Measurements from ENCODE around the gene MIA3.

MIA3 gene

DNA sequence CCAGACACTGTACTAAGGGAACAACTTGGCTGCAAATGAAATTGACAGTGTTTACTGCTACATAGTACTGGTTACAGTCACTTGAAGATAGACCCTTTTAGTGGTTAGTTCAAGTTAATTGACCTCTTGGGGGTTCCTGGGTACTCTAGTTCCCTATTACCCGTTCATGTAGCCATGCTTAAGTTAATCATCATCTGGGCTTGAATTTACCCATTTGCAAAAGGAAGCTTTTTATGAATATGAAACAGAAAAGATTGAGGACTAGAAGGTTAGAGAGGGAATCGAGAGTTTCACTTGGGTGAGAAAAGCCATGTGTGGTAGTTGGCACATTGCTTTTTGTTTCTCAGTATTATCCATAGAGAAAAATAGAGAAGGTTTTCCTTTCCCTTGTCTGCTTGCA, 2.7 kb downstream of the MIA3 start:
- TF ChIP-seq FOXP2 (optimal IDR thresholded peaks at IDR 0.05; ENCODE audit: borderline replicate concordance, extremely low read depth, extremely low read length, insufficient read depth): no peak
- TF ChIP-seq POLR2AphosphoS5 (IDR thresholded peaks at IDR 0.05; ENCODE audit: low read depth, low read length): no peak
- no peak for TF ChIP-seq TAF1 (IDR thresholded peaks at IDR 0.05; ENCODE audit: borderline replicate concordance, insufficient read depth, low read length)
- TF ChIP-seq, protein P1, sequence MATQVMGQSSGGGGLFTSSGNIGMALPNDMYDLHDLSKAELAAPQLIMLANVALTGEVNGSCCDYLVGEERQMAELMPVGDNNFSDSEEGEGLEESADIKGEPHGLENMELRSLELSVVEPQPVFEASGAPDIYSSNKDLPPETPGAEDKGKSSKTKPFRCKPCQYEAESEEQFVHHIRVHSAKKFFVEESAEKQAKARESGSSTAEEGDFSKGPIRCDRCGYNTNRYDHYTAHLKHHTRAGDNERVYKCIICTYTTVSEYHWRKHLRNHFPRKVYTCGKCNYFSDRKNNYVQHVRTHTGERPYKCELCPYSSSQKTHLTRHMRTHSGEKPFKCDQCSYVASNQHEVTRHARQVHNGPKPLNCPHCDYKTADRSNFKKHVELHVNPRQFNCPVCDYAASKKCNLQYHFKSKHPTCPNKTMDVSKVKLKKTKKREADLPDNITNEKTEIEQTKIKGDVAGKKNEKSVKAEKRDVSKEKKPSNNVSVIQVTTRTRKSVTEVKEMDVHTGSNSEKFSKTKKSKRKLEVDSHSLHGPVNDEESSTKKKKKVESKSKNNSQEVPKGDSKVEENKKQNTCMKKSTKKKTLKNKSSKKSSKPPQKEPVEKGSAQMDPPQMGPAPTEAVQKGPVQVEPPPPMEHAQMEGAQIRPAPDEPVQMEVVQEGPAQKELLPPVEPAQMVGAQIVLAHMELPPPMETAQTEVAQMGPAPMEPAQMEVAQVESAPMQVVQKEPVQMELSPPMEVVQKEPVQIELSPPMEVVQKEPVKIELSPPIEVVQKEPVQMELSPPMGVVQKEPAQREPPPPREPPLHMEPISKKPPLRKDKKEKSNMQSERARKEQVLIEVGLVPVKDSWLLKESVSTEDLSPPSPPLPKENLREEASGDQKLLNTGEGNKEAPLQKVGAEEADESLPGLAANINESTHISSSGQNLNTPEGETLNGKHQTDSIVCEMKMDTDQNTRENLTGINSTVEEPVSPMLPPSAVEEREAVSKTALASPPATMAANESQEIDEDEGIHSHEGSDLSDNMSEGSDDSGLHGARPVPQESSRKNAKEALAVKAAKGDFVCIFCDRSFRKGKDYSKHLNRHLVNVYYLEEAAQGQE (IDR thresholded peaks at IDR 0.05; ENCODE audit: insufficient read depth in 1 of 2, low read depth in 2 of 2, low read length in 2 of 2): no peak
- TF ChIP-seq SIN3A (IDR thresholded peaks at IDR 0.05; ENCODE audit: borderline replicate concordance, insufficient read depth, low read length): no peak

DNA sequence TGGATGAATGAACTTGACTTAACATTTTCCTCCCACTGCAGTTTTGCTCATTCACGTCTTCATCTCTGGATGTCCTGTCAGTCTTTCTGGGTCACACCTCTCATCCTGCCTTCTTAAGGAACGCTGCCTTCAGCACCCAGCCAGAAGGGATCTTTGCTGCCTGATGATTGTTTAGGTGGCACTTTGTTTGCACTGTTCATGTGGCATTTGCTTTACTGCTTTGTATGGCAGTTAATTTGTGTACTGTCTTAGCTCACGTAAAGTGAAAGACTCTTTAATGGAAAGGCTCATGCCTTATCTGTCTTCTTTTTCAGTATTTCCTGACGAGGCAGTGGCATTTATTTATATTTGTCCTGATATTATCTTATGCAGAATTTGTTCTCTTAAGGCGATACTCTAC, 4.9 kb downstream of the MIA3 start:
- TF ChIP-seq, protein P1 (IDR thresholded peaks at IDR 0.05; ENCODE audit: insufficient read depth in 1 of 2, low read depth in 2 of 2, low read length in 2 of 2): no peak
- TF ChIP-seq FOXP2 (optimal IDR thresholded peaks at IDR 0.05; ENCODE audit: borderline replicate concordance, extremely low read depth, extremely low read length, insufficient read depth): no peak
- no peak for TF ChIP-seq POLR2AphosphoS5 (IDR thresholded peaks at IDR 0.05; ENCODE audit: low read depth, low read length)
- TF ChIP-seq TAF1 (IDR thresholded peaks at IDR 0.05; ENCODE audit: borderline replicate concordance, insufficient read depth, low read length): no peak
- no peak for TF ChIP-seq SIN3A (IDR thresholded peaks at IDR 0.05; ENCODE audit: borderline replicate concordance, insufficient read depth, low read length)

DNA sequence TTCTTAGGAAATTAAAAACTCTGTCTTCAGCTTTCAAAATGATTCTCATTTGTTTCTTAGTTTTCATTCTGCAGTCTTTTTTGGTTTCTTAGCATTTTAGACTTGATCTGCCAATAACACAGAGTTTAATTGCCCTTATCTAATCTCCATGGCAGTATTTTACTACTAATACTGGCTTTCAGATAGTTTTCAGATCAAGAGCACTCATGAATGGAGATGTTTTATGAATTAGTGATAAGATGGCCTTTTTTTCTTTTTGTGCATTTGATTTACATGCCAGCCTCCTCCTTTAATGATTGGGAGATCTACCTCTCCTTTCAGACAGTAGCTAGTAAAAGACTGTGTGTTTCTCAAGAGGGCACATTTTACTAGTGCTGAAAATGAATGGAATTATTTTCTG, 5.6 kb downstream of the MIA3 start:
- TF ChIP-seq POLR2AphosphoS5 (IDR thresholded peaks at IDR 0.05; ENCODE audit: low read depth, low read length) (no peak), TAF1 (IDR thresholded peaks at IDR 0.05; ENCODE audit: borderline replicate concordance, insufficient read depth, low read length) (no peak), FOXP2 (optimal IDR thresholded peaks at IDR 0.05; ENCODE audit: borderline replicate concordance, extremely low read depth, extremely low read length, insufficient read depth) (no peak), SIN3A (IDR thresholded peaks at IDR 0.05; ENCODE audit: borderline replicate concordance, insufficient read depth, low read length) (no peak)
- TF ChIP-seq, protein P1 (IDR thresholded peaks at IDR 0.05; ENCODE audit: insufficient read depth in 1 of 2, low read depth in 2 of 2, low read length in 2 of 2): no peak

DNA sequence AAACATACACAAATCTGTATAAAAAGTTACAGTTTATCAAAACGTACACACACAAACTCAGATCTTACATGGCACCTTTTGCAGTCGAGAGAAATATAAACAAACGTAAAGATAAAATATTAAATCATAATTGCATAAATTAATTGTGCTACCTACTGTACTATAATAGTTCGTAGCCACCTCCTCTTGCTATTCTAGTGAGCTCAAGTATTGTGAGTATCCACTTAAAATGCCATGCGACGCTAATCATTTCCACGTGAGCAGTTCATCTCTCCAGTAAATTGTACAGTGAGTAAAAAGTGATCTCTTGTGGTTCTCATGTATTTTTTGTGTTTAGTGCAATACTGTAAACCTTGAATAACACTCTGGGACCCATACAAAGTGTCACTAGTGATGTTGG, 6.3 kb downstream of the MIA3 start:
- no peak for TF ChIP-seq TAF1 (IDR thresholded peaks at IDR 0.05; ENCODE audit: borderline replicate concordance, insufficient read depth, low read length)
- TF ChIP-seq SIN3A (IDR thresholded peaks at IDR 0.05; ENCODE audit: borderline replicate concordance, insufficient read depth, low read length): no peak
- TF ChIP-seq POLR2AphosphoS5 (IDR thresholded peaks at IDR 0.05; ENCODE audit: low read depth, low read length): no peak
- no peak for TF ChIP-seq FOXP2 (optimal IDR thresholded peaks at IDR 0.05; ENCODE audit: borderline replicate concordance, extremely low read depth, extremely low read length, insufficient read depth)
- TF ChIP-seq, protein P1 (IDR thresholded peaks at IDR 0.05; ENCODE audit: insufficient read depth in 1 of 2, low read depth in 2 of 2, low read length in 2 of 2): no peak

- TF ChIP-seq POLR2AphosphoS5 (IDR thresholded peaks at IDR 0.05; ENCODE audit: low read depth, low read length) (no peak), TAF1 (IDR thresholded peaks at IDR 0.05; ENCODE audit: borderline replicate concordance, insufficient read depth, low read length) (no peak), FOXP2 (optimal IDR thresholded peaks at IDR 0.05; ENCODE audit: borderline replicate concordance, extremely low read depth, extremely low read length, insufficient read depth) (no peak), SIN3A (IDR thresholded peaks at IDR 0.05; ENCODE audit: borderline replicate concordance, insufficient read depth, low read length) (no peak)
- TF ChIP-seq, protein P1 (IDR thresholded peaks at IDR 0.05; ENCODE audit: insufficient read depth in 1 of 2, low read depth in 2 of 2, low read length in 2 of 2): no peak
Observed at GRCh38 chr1:222627232-222627631, 9.3 kb downstream of the MIA3 start.

Data from PFSK-1 (cell line).